Measurements from ENCODE around the gene SLC22A23.

GRCh38 chr6:3454273-3455010, 2.4 kb downstream of the SLC22A23 start:
- TF ChIP-seq CTCF (IDR thresholded peaks at IDR 0.05) (no peak), POLR2A (IDR thresholded peaks at IDR 0.05) (no peak)
